MM.1S (cell line): ENCODE data around the gene FOXA3.
A peak's percentile ranks its signal among the peaks of the same experiment; 100 is the strongest.

Experiments
- DNase-seq: peaks from one replicate; pipeline ENCODE4 v3.0.0-alpha.2; 2015
- H2AFZ ChIP-seq: fragments of 300-600 bp; sonication (generic); 2 replicates; pipeline ENCODE4 v1.6.0; 2016; ENCODE audit warnings: antibody characterized with exemption, low read length
- H3F3A ChIP-seq: fragments of 300-600 bp; sonication (generic); 2 replicates; pipeline ENCODE4 v1.6.1; 2016; ENCODE audit warnings: mild to moderate bottlenecking, antibody characterized with exemption, low read length, moderate library complexity, mixed read lengths; ENCODE audit not compliant: insufficient read depth
- H3K27ac ChIP-seq: fragments of 300-600 bp; sonication (generic); 2 replicates; pipeline ENCODE4 v1.5.1; 2016; ENCODE audit warnings: mild to moderate bottlenecking, low read length
- H3K27me3 ChIP-seq: fragments of 300-600 bp; sonication (generic); replicated peaks from 2 replicates; pipeline ENCODE4 v1.6.0; 2016; ENCODE audit warnings: low read length; ENCODE audit not compliant: insufficient read depth
- H3K36me3 ChIP-seq: fragments of 300-600 bp; sonication (generic); replicated peaks from 2 replicates; pipeline ENCODE4 v1.6.1; 2016; ENCODE audit warnings: mild to moderate bottlenecking, low read length, mixed read lengths; ENCODE audit not compliant: insufficient read depth
- H3K4me1 ChIP-seq: fragments of 300-600 bp; sonication (generic); 2 replicates; pipeline ENCODE4 v1.6.1; 2016; ENCODE audit warnings: low read length, mixed read lengths
- H3K4me2 ChIP-seq: fragments of 300-600 bp; sonication (generic); 2 replicates; pipeline ENCODE4 v1.6.0; 2016; ENCODE audit warnings: low read depth, low read length
- H3K4me3 ChIP-seq: fragments of 300-600 bp; sonication (generic); 2 replicates; pipeline ENCODE4 v1.5.1; 2016; ENCODE audit warnings: low read length, mixed read lengths
- H3K79me2 ChIP-seq: fragments of 300-600 bp; sonication (generic); 2 replicates; pipeline ENCODE4 v1.6.1; 2016; ENCODE audit warnings: mixed run types, low read length, mixed read lengths
- H3K9ac ChIP-seq: fragments of 300-600 bp; sonication (generic); 2 replicates; pipeline ENCODE4 v1.6.1; 2016; ENCODE audit warnings: low read length, mixed read lengths
- H3K9me2 ChIP-seq: fragments of 300-600 bp; sonication (generic); replicated peaks from 2 replicates; pipeline ENCODE4 v1.6.1; 2016; ENCODE audit warnings: mild to moderate bottlenecking, low read length, mixed read lengths; ENCODE audit not compliant: insufficient read depth
- H3K9me3 ChIP-seq: fragments of 300-600 bp; sonication (generic); replicated peaks from 2 replicates; pipeline ENCODE4 v1.6.1; 2016; ENCODE audit warnings: mild to moderate bottlenecking, low read length, mixed read lengths; ENCODE audit not compliant: insufficient read depth
- H4K20me1 ChIP-seq: fragments of 300-600 bp; sonication (generic); 2 replicates; pipeline ENCODE4 v1.6.1; 2016; ENCODE audit warnings: mild to moderate bottlenecking, low read length, moderate library complexity, mixed read lengths; ENCODE audit not compliant: insufficient read depth
- CTCF ChIP-seq: fragments of 300-600 bp; sonication (generic); IDR thresholded peaks from 2 replicates; pipeline ENCODE4 v1.5.1; 2016; ENCODE audit warnings: antibody characterized with exemption, low read length, mixed read lengths
- EZH2 ChIP-seq: fragments of 300-600 bp; sonication (generic); optimal IDR thresholded peaks from 2 replicates; pipeline ENCODE3; 2017; ENCODE audit warnings: low read depth, mild to moderate bottlenecking, antibody characterized with exemption, low read length, mixed read lengths
- EZH2phosphoT487 ChIP-seq: fragments of 300-600 bp; sonication (generic); IDR thresholded peaks from 2 replicates; pipeline ENCODE4 v1.6.1; 2018; ENCODE audit warnings: antibody characterized with exemption, low read length

Gene FOXA3

GRCh38 chr19:45863335-45863839 lies 739 bp upstream of the FOXA3 start:
- no peak for TF ChIP-seq EZH2phosphoT487
- no peak for TF ChIP-seq CTCF
- no peak for TF ChIP-seq EZH2
- no peaks in the 10 kb centered on the region for H3K9me2 ChIP-seq
- H2AFZ ChIP-seq: peak overlapping the region; percentile 89
- H4K20me1 ChIP-seq: no peaks in the 10 kb centered on the region
- H3K36me3 ChIP-seq: no peaks in the 10 kb centered on the region
- peaks cover 48% of the 10 kb centered on the region for H3K27me3 ChIP-seq
- no peak overlapping the region; the same call in 1 of the 2 replicates for H3K9ac ChIP-seq
- 0 out of 2 replicates have a peak, but pooled peaks cover 4% of the 10 kb centered on the region for H3K4me1 ChIP-seq
- peak overlapping the region; percentile 95 for H3K4me2 ChIP-seq
- no peak for DNase-seq
- peaks cover 13% of the 10 kb centered on the region for H3F3A ChIP-seq
- H3K4me3 ChIP-seq: peak overlapping the region; percentile 89
- H3K27ac ChIP-seq: no peak overlapping the region
- no peaks in the 10 kb centered on the region for H3K9me3 ChIP-seq
- H3K79me2 ChIP-seq: peaks cover 43% of the 10 kb centered on the region

- peaks cover 13% of the 10 kb centered on the region for H3F3A ChIP-seq
- no peaks in the 10 kb centered on the region for H3K36me3 ChIP-seq
- no peaks in the 10 kb centered on the region for H3K9me2 ChIP-seq
- H3K79me2 ChIP-seq: peaks cover 32% of the 10 kb centered on the region
- DNase-seq: no peak
- no peak overlapping the region for H3K4me3 ChIP-seq
- 0 out of 2 replicates have a peak, but pooled peaks cover 4% of the 10 kb centered on the region for H3K4me1 ChIP-seq
- H3K27me3 ChIP-seq: peaks cover 58% of the 10 kb centered on the region
- TF ChIP-seq CTCF (no peak), EZH2 (peak; percentile 56), EZH2phosphoT487 (no peak)
- H3K27ac ChIP-seq: no peak overlapping the region
- no peak overlapping the region for H3K4me2 ChIP-seq
- no peak overlapping the region for H3K9ac ChIP-seq
- no peak overlapping the region for H2AFZ ChIP-seq
- H3K9me3 ChIP-seq: no peaks in the 10 kb centered on the region
- no peaks in the 10 kb centered on the region for H4K20me1 ChIP-seq
Measured at GRCh38 chr19:45864629-45865082, 530 bp downstream of the FOXA3 start.

GRCh38 chr19:45865269-45865948 lies 1.3 kb downstream of the FOXA3 start:
- Histone ChIP-seq H3K9me2 (no peaks in the 10 kb centered on the region), H3K27me3 (peaks cover 60% of the 10 kb centered on the region), H3K4me1 (0 out of 2 replicates have a peak, but pooled peaks cover 4% of the 10 kb centered on the region), H3F3A (peaks cover 13% of the 10 kb centered on the region), H3K36me3 (no peaks in the 10 kb centered on the region), H3K9me3 (no peaks in the 10 kb centered on the region), H3K9ac (no peak overlapping the region), H3K79me2 (peaks cover 25% of the 10 kb centered on the region), H3K4me2 (no peak overlapping the region), H3K27ac (no peak overlapping the region), H3K4me3 (no peak overlapping the region), H4K20me1 (no peaks in the 10 kb centered on the region), H2AFZ (no peak overlapping the region)
- DNase-seq: no peak
- no peak for TF ChIP-seq CTCF
- TF ChIP-seq EZH2: no peak
- TF ChIP-seq EZH2phosphoT487: no peak
